ENCODE data around the gene LINGO3. TPM values are rescaled to one million over a fixed set of nuclear protein-coding genes. Genes with fewer than 3 reads are reported as not detected.
A peak's percentile ranks its signal among the peaks of the same experiment; 100 is the strongest.

LINGO3 gene
- total RNA-seq, 1 donor from 2014 or later = not detected

DNA sequence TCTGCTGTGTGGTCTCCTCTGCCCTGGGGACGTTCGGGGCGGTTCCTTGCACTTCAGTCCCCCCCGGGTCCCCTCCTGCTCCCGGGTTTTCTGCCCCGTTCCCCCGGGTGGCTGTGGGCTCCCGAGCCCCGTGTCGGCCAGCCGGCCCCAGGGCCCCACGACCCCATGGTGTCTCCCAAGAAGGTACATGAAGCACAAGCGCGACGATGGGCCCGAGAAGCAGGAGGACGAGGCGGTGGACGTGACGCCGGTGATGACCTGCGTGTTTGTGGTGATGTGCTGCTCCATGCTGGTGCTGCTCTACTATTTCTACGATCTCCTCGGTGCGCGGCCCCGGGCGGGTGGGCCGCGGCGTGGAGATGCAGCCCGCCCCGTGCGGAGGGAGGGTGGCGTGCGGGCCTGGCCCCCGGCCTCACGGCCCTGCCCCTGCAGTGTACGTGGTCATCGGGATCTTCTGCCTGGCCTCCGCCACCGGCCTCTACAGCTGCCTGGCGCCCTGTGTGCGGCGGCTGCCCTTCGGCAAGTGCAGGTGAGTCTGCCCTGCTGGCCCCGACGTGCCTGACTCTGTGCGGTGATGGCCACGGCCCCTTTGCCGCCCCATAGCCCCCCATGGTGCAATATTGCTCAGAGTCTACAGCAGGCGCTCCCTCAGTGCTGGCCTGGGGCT lies 31.8 kb upstream of the LINGO3 start:
- no peak for DNase-seq

DNA sequence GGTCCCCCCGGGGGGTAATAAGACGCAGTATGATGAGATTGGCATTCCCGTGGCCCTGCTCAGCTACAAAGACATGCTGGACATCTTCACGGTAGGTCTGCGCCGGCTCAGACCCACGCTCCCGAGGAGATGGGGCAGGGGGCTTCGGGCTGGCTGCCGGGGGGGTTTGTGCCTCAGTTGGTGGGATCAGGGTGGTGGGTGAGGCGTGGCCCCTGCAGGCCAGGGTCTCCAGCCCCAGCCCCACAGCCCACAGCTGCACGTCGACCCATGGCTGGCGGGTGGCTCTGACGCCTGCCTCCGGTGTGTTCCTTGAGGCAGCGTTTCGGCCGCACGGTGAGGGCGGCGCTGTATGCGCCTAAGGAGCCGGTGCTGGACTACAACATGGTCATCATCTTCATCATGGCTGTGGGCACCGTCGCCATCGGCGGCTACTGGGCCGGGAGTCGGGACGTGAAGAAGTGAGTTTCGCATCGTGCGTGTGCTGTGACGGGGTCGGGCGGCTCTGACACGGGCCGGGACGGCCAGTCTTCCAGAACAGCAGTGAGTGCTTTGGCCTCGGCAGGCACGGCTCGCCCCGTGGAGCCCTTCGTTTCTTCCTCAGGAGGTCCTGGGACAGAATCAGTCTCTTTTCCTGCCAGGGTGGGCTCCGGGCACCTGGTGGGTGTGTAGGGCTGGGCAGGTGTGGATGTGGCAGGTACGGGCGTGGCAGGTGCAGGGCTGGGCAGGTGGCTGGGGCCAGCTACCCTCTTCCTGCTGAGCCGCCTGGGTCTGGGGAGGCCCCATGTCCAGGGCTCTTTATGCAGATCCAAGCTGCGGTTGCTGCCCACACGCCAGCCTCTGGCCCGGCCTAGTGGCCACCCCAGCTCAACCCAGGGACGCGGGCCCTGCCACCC lies 31.0 kb upstream of the LINGO3 start:
- DNase-seq = no peak

DNA sequence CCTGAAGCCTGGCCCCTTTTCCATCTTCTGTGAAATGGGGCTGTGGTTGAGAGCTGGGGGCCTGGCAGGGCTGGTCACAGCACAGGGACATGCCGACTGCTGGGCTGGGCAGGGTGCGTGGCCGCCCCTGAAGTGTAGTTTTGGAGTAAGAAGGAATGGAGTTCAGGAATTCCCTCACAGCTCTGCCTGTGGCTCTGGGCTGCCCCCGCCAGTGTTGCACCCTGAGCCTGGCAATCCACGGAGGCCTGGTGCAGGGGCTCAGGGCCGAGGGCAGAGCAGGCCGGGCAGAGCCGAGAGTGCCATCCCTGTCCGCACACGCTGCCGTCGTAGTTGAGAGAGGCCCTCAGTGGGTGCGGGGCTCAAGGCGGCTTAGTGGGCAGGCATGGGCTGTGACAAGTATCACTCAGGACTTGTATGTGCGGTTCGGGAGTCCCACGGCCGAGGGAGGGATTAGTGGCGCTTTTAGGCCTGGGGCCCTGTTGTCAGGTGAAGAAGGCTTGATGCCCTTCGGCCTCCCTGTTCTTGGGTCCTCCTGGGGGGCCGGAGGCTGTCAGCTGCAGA lies 30.2 kb upstream of the LINGO3 start:
- no peak for DNase-seq

GRCh38 chr19:2337329-2337707 lies 29.4 kb upstream of the LINGO3 start:
- DNase-seq = peak; percentile 21

DNA sequence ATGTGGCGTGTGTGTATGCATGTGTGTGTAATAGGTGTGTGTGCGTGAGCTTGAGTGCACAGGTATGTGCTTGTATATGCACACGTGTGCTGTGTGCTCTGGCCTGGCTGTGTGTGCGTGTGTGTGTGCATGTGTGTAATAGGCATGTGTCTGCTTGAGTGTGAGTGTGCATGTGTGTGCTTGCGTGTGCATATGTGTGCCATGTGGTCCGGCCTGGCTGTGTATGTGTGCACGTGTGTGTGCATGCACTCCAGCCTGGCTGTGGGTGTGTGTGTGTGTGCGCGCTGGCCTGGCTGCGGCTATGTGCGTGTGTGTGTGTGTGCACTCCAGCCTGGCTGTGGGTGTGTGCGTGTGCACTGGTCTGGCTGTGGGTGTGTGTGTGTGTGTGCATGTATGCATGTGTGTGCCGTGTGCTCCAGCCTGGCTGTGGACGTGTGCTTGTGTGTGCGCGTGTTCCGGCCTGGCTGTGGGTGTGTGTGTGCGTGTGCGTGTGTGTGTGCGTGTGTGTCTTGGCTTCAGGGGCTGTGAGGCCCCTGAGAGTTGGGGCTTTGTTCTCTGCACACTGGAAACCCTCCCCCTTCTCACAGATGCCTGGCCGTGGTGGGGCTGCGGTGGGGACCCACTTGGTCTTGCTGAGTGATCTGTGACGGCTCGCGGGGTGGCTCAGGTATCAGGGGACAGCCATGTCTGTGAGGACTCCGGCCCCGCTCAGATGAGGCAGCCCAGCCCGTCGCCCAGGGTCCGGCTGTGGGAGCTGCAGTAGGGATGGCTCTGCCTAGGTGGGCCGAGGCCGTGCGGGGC lies 28.8 kb upstream of the LINGO3 start:
- DNase-seq = no peak

DNA sequence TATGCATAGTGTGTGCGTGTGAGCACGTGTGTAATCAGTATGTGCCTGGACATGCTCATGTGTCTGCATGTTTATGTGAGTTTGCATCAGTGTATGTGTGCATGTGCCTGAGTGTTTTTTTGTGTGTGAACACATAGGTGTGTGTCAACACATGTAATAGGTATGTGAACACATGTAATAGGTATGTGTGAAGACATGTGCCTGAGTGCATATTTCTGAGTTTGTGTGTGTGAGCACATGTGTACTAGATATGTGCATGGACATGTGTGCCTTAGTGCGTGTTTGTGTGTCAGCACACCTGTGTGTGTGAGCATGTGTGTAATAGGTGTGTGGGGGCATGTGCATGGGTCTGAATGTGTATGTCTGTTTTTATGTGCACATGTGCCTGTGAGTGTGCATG lies 27.9 kb upstream of the LINGO3 start:
- DNase-seq = no peak

- DNase-seq = no peak
These were observed 27.3 kb upstream of the LINGO3 start for GRCh38 chr19:2334986-2335846.

GRCh38 chr19:2334426-2334825 lies 26.5 kb upstream of the LINGO3 start:
- no peak for DNase-seq

GRCh38 chr19:2333807-2334211 lies 25.9 kb upstream of the LINGO3 start:
- no peak for DNase-seq

GRCh38 chr19:2333027-2333806 lies 25.3 kb upstream of the LINGO3 start:
- DNase-seq = no peak

GRCh38 chr19:2332341-2333026 lies 24.5 kb upstream of the LINGO3 start:
- no peak for DNase-seq

GRCh38 chr19:2331601-2332246 lies 23.8 kb upstream of the LINGO3 start:
- DNase-seq = no peak

GRCh38 chr19:2330632-2331284 lies 22.8 kb upstream of the LINGO3 start:
- no peak for DNase-seq

GRCh38 chr19:2330255-2330631 lies 22.3 kb upstream of the LINGO3 start:
- DNase-seq = no peak

DNA sequence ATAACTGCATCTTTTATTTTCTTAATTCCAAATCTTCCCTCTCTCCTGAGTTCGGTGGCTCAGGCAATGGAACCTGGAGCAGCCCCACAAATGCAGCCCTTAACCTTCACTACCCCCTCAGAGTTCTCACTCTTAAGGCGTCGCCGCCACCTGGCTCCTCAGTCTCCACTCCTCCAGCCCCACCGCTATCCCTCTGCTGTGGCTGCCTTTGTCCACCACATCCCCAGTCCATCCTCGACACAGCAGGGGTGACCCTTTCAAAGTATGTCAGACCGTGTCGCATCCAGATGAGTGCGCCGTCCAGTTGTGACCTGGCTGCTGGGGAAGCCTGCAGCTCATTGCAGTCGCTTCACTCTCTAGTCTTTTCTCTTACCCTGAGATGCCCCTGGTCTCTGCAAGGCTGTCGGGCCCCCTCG lies 21.6 kb upstream of the LINGO3 start:
- no peak for DNase-seq

DNA sequence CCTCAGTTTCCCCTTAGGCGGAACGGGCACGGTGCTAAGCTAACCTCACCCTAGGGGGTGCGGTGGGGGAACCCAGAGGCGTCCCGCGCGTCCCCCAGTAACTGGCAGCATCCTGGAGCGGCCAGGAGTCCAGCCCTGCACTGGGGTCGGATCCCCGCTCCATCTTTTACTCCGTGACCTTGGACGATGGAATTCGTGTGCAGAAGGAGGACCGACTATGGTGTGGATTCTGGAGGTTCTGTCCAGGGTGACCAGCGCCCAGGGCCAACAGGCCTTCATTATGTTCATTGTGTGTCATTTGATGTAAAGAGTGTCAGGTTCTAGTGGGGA lies 21.2 kb upstream of the LINGO3 start:
- no peak for DNase-seq

DNA sequence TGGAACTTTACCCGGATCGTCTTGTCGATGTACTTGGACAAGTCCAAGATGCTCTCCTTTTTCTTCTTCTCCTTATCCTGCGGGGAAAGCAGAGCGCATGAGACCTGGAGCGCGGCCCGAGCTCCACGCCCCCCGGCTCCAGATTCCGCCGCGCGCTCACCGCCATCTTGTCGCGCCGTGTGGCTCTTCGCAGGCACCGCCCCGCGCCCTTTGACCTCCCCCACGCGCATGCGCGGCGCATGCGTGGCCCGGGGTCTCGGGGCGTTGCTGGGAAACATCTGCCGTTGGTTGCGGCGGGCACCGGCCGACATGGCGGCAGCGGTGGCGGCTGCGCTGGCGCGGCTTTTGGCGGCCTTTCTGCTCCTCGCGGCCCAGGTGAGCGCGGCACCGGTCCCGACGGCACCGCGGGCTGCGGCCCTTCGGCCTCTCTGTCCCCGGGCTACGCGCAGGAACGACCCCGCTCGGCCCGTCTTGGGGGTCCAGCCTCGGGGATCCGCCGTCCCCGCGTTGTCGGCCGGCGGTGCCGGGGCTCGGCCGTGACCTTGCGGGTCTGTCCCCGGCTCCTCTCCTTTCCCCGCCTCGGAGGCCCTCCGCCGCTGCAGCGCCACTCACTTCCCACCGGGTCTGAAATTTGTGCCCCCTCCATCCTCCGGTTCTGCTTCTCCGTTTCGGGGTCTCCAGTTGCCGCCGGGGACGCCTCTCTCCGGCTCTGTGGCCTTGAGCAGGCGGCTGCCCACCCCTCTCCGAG lies 20.6 kb upstream of the LINGO3 start, which contains the start of the genes LSM7 and SPPL2B:
LSM7 (minus strand) TSS at position 186 of the 748 bp plus-strand sequence; CDS start at position 166, 20 bp downstream.
SPPL2B (plus strand) TSS at position 284 of the 748 bp plus-strand sequence; CDS start at position 310, 26 bp downstream.
- DNase-seq = peak; percentile 93

DNA sequence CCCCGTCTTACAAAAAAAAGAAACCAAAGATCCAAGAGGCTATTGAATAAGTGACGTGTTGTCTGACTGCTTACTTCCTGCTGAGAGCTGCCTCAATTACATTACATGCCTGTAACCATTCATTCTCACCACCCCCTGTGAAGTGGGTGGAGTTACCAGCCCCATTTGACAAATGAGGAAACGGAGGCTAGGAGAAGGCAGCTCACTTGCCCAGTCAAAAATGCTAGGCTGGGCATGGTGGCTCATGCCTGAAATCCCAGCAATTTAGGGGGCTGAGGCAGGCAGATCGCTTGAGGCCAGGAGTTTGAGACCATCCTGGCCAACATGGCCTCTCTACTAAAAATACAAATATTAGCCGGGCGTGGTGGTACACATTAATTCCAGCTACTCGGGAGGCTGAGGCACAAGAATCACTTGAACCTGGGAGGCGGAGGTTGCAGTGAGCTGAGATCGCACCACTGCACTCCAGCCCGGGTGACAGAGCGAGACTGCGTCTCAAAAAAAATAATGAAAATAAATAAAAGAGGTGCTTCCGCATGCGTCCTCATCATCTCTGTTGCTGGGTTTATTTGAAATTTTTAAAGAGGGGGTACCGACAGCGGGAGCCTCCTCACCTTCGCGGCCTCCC lies 19.9 kb upstream of the LINGO3 start:
- DNase-seq = peak; percentile 90
